ENCODE results near the gene SORBS2. TPM values are rescaled to one million over a fixed set of nuclear protein-coding genes. Genes with fewer than 3 reads are reported as not detected.

Gene SORBS2
- total and polyA plus RNA-seq, 2 of the 4 experiments (the other 2 are of a cell fraction) = 0.18 TPM; not detected in 1

DNA sequence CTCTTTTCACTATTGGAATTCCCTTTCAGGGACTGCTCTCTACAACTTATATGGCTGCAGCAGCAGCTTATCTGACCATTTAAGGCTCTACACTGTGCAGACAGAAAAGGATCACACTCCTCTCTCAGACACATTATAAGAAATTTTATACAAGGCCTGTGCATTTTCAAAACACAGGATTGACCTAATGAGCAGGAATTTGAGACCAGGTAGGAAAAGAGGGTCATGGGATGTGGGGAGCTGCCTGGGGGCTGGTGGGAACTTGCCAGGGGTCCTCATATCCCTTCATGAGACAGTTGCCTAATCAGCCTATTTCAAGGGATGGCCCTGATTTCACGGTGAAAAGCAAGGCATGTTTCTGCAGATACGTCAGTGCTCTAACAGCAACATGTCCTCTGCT is 77.1 kb downstream of the SORBS2 start:
- Histone ChIP-seq H3K23ac (ENCODE audit: low read depth, low read length) (no peak overlapping the region), H3K14ac (replicated peaks; ENCODE audit: low read depth, low read length) (no peak overlapping the region), H3K4ac (ENCODE audit: low read depth, low read length) (no peak overlapping the region), H3K27me3 (ENCODE audit: control insufficient read depth, insufficient read depth, low read length) (peaks cover 35% of the 10 kb centered on the region), H2BK15ac (ENCODE audit: low read depth, low read length) (no peak overlapping the region), H2BK120ac (ENCODE audit: low read depth, low read length) (no peak overlapping the region), H2BK5ac (ENCODE audit: low read depth, low read length, poor library complexity, severe bottlenecking) (no peak overlapping the region), H4K5ac (ENCODE audit: low read depth, low read length) (no peak overlapping the region), H3K9me1 (ENCODE audit: insufficient read depth, low read length) (no peaks in the 10 kb centered on the region), H3K9ac (ENCODE audit: low read depth, low read length) (no peak overlapping the region), H3K27ac (ENCODE audit: insufficient read depth, low read length) (no peak overlapping the region), H2BK20ac (ENCODE audit: low read depth, low read length) (no peak overlapping the region), H3K56ac (ENCODE audit: extremely low read depth, insufficient read depth, low read length) (no peak overlapping the region), H3K4me1 (ENCODE audit: control insufficient read depth, insufficient read depth, low read length) (peaks cover 8% of the 10 kb centered on the region; the same call in 1 of the 2 replicates), H3K9me3 (ENCODE audit: control insufficient read depth, insufficient read depth, low read length) (peaks cover 2% of the 10 kb centered on the region; the same call in 1 of the 2 replicates), H3K4me3 (ENCODE audit: insufficient read depth, low read depth, low read length) (no peak overlapping the region), H4K91ac (ENCODE audit: insufficient read depth, low read depth, low read length) (no peak overlapping the region), H3K4me2 (ENCODE audit: low read depth, low read length) (no peak overlapping the region), H3K79me1 (ENCODE audit: low read depth in 1 of 2, low read length in 2 of 2) (no peaks in the 10 kb centered on the region), H4K8ac (ENCODE audit: low read depth in 2 of 2, low read length in 2 of 2) (no peak overlapping the region), H4K20me1 (ENCODE audit: insufficient read depth, low read length) (no peaks in the 10 kb centered on the region), H3K36me3 (ENCODE audit: control insufficient read depth, insufficient read depth, low read length) (no peaks in the 10 kb centered on the region), H2AFZ (replicated peaks; ENCODE audit: low read length, poor library complexity) (no peak overlapping the region), H2AK5ac (ENCODE audit: low read depth, low read length) (no peak overlapping the region), H3K18ac (ENCODE audit: low read depth, low read length) (no peak overlapping the region), H2AK9ac (replicated peaks; ENCODE audit: low read depth, low read length, poor library complexity) (no peak overlapping the region)
- no TSS peak for BruUV-seq (replicated peaks)
- intact Hi-C loops (cut with micrococcal nuclease) (no loop called here), in situ Hi-C loops (cut with MboI; ENCODE audit: low sequenced_read_pairs) (no loop called here), dilution Hi-C loops (cut with HindIII; ENCODE audit: low sequenced_read_pairs, unreplicated experiment) (no loop called here)
- ChIA-PET CTCF (interaction anchor here (0.6 kb wide), 1 partner anchor 78 kb away, joined by 3 read pairs; no protein-coding TSS in a partner anchor), POLR2A (ENCODE audit: unreplicated experiment) (no interaction called here)
- TF ChIP-seq SMC3 (IDR thresholded peaks at IDR 0.05; ENCODE audit: low read depth, low read length) (no peak), MAZ (IDR thresholded peaks at IDR 0.05; ENCODE audit: borderline replicate concordance, low read depth, low read length) (no peak), RCOR1 (IDR thresholded peaks at IDR 0.05; ENCODE audit: insufficient replicate concordance, low read length) (no peak), CHD1 (IDR thresholded peaks at IDR 0.05; ENCODE audit: low read depth, low read length) (no peak), CEBPB (IDR thresholded peaks at IDR 0.05; ENCODE audit: low read depth, low read length) (no peak), BHLHE40 (IDR thresholded peaks at IDR 0.05; ENCODE audit: low read depth, low read length) (no peak), NFE2L2 (IDR thresholded peaks at IDR 0.05; ENCODE audit: low read depth, low read length) (no peak), POLR2A (IDR thresholded peaks at IDR 0.05; ENCODE audit: low read depth, low read length) (no peak), FOS (IDR thresholded peaks at IDR 0.05; ENCODE audit: low read depth, low read length) (no peak), MAFK (IDR thresholded peaks at IDR 0.05; ENCODE audit: low read depth, low read length) (no peak)
- TF ChIP-seq, protein P1, sequence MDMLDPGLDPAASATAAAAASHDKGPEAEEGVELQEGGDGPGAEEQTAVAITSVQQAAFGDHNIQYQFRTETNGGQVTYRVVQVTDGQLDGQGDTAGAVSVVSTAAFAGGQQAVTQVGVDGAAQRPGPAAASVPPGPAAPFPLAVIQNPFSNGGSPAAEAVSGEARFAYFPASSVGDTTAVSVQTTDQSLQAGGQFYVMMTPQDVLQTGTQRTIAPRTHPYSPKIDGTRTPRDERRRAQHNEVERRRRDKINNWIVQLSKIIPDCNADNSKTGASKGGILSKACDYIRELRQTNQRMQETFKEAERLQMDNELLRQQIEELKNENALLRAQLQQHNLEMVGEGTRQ (IDR thresholded peaks at IDR 0.05; ENCODE audit: low read depth, low read length) = no peak
- TF ChIP-seq, protein P2, sequence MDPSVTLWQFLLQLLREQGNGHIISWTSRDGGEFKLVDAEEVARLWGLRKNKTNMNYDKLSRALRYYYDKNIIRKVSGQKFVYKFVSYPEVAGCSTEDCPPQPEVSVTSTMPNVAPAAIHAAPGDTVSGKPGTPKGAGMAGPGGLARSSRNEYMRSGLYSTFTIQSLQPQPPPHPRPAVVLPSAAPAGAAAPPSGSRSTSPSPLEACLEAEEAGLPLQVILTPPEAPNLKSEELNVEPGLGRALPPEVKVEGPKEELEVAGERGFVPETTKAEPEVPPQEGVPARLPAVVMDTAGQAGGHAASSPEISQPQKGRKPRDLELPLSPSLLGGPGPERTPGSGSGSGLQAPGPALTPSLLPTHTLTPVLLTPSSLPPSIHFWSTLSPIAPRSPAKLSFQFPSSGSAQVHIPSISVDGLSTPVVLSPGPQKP (IDR thresholded peaks at IDR 0.05; ENCODE audit: borderline replicate concordance, low read depth, low read length) = no peak
- TF ChIP-seq, protein P3, sequence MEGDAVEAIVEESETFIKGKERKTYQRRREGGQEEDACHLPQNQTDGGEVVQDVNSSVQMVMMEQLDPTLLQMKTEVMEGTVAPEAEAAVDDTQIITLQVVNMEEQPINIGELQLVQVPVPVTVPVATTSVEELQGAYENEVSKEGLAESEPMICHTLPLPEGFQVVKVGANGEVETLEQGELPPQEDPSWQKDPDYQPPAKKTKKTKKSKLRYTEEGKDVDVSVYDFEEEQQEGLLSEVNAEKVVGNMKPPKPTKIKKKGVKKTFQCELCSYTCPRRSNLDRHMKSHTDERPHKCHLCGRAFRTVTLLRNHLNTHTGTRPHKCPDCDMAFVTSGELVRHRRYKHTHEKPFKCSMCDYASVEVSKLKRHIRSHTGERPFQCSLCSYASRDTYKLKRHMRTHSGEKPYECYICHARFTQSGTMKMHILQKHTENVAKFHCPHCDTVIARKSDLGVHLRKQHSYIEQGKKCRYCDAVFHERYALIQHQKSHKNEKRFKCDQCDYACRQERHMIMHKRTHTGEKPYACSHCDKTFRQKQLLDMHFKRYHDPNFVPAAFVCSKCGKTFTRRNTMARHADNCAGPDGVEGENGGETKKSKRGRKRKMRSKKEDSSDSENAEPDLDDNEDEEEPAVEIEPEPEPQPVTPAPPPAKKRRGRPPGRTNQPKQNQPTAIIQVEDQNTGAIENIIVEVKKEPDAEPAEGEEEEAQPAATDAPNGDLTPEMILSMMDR (conservative IDR thresholded peaks at IDR 0.05; ENCODE audit: low read depth, low read length) = no peak
- 75% methylated on average over 1 of the region's 2 CpGs; no CpG with 5 or more reads in 1 of the 2 experiments for WGBS, 2 experiments (ENCODE audit: extremely low coverage in 2 of 2, insufficient read length in 1 of 2)
- no peak for ATAC-seq (ENCODE audit: low read depth)
- DNase-seq = no peak

All from IMR-90 (cell line).